ENCODE data around the gene HIPK2. TPM values are rescaled to one million over a fixed set of nuclear protein-coding genes. Genes with fewer than 3 reads are reported as not detected.

Gene HIPK2
- total RNA-seq, 1 donor from 2014 or later: 44.0 TPM

DNA sequence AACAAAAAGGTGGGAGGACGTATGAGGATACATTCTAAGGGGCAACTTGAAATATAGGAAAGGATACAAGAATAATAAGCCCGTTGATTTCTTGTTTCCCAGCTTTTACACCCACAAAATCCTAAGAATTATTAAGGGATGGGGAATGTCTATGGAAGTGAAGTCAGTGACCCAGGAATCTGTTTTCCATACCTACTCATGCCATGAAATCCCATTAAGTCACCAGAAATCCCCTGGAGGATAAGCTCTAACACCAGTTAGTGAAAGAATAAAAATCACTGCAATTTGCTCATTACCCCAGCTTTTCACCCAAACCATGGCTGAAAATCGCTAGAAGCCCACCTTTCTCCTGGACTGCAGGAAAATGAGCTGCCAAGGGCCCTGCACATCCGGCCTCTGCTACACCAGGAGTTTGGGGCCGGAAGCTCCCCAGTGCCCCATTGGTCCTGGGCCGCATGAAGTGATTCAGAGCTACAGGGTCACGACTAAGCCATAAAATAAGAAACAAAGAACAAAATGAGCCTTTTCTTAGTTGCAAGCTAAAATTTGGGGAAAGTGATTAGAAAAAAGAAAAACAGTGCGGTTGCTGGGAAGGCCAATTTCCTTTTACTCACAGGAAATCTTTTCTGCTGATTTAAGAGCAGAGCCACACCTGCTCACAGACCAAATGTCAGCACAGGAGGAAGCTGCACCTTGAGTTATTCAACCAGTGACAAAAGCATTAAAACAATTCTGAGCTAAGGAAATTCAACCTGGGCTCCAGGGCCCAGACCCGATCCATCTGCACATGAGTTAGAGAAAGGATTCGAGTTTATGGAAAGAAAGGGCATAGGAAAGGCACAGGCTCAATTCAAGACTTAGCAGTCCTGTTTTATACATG lies 40.3 kb downstream of the HIPK2 start:
- no peak for DNase-seq (ENCODE audit: low read depth)
- TF ChIP-seq, protein P1, sequence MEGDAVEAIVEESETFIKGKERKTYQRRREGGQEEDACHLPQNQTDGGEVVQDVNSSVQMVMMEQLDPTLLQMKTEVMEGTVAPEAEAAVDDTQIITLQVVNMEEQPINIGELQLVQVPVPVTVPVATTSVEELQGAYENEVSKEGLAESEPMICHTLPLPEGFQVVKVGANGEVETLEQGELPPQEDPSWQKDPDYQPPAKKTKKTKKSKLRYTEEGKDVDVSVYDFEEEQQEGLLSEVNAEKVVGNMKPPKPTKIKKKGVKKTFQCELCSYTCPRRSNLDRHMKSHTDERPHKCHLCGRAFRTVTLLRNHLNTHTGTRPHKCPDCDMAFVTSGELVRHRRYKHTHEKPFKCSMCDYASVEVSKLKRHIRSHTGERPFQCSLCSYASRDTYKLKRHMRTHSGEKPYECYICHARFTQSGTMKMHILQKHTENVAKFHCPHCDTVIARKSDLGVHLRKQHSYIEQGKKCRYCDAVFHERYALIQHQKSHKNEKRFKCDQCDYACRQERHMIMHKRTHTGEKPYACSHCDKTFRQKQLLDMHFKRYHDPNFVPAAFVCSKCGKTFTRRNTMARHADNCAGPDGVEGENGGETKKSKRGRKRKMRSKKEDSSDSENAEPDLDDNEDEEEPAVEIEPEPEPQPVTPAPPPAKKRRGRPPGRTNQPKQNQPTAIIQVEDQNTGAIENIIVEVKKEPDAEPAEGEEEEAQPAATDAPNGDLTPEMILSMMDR (IDR thresholded peaks at IDR 0.05; ENCODE audit: insufficient read depth, low read length, poor library complexity, severe bottlenecking): no peak
- H3K27me3 ChIP-seq (ENCODE audit: control insufficient read depth, insufficient read depth, low read length): no peaks in the 10 kb centered on the region

DNA sequence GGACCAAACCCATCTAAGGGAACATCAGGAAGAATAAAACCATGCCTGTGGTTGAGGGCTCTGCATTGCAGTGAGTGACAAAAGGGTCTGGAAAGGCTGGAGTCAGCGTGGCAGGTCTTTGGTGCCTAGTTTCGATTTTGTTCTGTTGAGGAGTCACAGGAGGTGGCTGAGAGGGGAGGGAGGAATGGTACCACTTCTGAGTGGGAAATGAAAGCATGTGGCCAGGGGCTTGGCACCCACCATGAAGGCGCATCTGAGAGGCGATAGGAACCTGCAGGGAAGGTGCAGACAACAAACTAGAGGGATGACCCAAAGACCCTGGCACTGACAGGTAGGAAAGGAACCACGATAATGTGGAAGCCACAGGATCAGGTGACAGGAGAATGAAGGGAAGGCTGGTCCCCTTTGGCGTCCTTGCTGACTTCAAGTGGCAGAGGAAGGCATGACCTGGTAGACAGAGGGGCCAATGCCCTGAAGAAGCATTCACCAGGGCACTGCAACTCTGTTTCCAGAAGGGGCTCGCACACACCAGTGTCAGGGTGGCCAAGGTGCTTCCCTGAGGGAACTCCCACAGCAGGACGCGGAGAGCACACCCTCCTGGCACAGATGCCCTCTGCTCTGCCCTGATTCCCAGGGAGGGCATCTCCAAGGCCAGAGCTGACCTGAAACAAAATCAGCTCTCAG lies 41.7 kb downstream of the HIPK2 start:
- TF ChIP-seq, protein P1 (IDR thresholded peaks at IDR 0.05; ENCODE audit: insufficient read depth, low read length, poor library complexity, severe bottlenecking): no peak
- DNase-seq (ENCODE audit: low read depth): no peak
- H3K4me3 ChIP-seq (ENCODE audit: low read depth, low read length): no peak overlapping the region
- H3K27me3 ChIP-seq (ENCODE audit: control insufficient read depth, insufficient read depth, low read length): no peaks in the 10 kb centered on the region
- peaks cover 5% of the 10 kb centered on the region for H3K36me3 ChIP-seq (ENCODE audit: control insufficient read depth, insufficient read depth, low read length)

More for the DNA sequence above, 40.3 kb downstream of the HIPK2 start:
- H3K4me3 ChIP-seq (ENCODE audit: low read depth, low read length): no peak overlapping the region
- H3K36me3 ChIP-seq (ENCODE audit: control insufficient read depth, insufficient read depth, low read length): peaks cover 5% of the 10 kb centered on the region

DNA sequence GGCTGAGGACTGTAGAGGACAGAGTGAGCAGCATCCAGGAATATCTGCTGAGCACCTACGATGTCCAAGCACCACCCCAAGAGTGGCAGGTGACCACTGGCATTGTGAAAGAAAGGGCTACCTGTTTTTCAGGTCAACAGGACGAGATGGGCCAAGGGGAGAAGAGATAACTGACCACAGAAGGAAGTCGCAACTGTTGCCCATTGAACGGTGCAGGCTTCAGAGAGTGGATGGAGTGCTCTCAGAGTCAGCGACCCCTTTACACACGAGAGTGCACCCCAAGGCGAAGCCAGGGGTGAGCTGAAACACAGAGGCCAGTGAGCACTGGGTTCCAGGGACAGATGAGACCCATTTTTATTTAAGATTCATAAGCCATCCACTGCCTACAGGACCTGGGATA lies 42.3 kb downstream of the HIPK2 start:
- no peak for DNase-seq (ENCODE audit: low read depth)
- Histone ChIP-seq H3K4me3 (ENCODE audit: low read depth, low read length) (no peak overlapping the region), H3K36me3 (ENCODE audit: control insufficient read depth, insufficient read depth, low read length) (peaks cover 5% of the 10 kb centered on the region), H3K27me3 (ENCODE audit: control insufficient read depth, insufficient read depth, low read length) (no peaks in the 10 kb centered on the region)
- TF ChIP-seq, protein P1 (IDR thresholded peaks at IDR 0.05; ENCODE audit: insufficient read depth, low read length, poor library complexity, severe bottlenecking): no peak

DNA sequence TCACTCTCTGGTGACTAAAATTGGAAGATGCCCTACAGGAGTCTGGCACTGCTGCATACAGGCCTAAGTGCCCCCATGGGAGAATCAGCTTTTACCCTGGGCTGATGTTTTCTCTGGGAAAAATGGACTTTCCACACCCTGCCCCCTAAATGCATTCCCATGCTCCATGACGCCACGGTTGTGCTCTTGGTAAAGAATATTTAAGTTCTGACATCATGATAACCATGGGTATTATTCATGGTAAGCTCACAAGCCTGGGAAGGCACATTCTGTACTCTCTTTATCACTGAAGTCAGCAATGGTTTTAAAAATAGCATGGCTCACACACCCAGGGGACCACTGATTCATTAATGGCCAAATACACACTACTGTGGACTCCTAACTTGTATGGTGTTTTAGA lies 43.4 kb downstream of the HIPK2 start:
- Histone ChIP-seq H3K36me3 (ENCODE audit: control insufficient read depth, insufficient read depth, low read length) (peaks cover 4% of the 10 kb centered on the region), H3K27me3 (ENCODE audit: control insufficient read depth, insufficient read depth, low read length) (no peaks in the 10 kb centered on the region), H3K4me3 (ENCODE audit: low read depth, low read length) (no peak overlapping the region)
- peak; percentile 65 for DNase-seq (ENCODE audit: low read depth)
- TF ChIP-seq, protein P1 (IDR thresholded peaks at IDR 0.05; ENCODE audit: insufficient read depth, low read length, poor library complexity, severe bottlenecking): no peak

DNA sequence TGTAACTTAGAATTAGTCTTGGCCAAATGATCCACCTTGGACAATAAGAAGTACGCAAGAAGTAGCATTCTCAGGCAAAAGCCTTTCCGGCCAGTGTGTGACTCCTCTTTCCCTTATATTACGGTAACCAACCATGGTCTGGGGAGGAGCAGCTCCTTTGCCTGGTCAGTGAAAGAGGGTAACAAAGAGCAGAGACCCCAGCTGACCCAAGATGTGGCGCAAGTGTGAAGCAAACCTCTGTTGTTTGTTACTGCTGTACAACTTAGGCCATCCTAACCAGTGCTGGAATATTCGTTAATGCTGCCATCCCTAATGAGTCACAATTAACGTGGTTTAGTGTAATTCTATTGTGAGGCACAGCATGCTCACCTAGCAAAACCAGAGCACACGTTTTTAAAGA lies 44.0 kb downstream of the HIPK2 start:
- H3K36me3 ChIP-seq (ENCODE audit: control insufficient read depth, insufficient read depth, low read length): peaks cover 4% of the 10 kb centered on the region
- H3K27me3 ChIP-seq (ENCODE audit: control insufficient read depth, insufficient read depth, low read length): no peaks in the 10 kb centered on the region
- no peak for DNase-seq (ENCODE audit: low read depth)
- TF ChIP-seq, protein P1 (IDR thresholded peaks at IDR 0.05; ENCODE audit: insufficient read depth, low read length, poor library complexity, severe bottlenecking): no peak
- H3K4me3 ChIP-seq (ENCODE audit: low read depth, low read length): no peak overlapping the region

All from kidney epithelial cell (primary cell).